Caco-2 (cell line): ENCODE measurements around the gene DLG3. TPM values are rescaled to one million over a fixed set of nuclear protein-coding genes. Genes with fewer than 3 reads are reported as not detected.
A peak's percentile ranks its signal among the peaks of the same experiment; 100 is the strongest.

Source experiments
- BruUV-seq: library from RNA; stranded (reverse); fragments of 400-500 nt; replicated peaks from 2 replicates; lab custom pipeline; 2021; lab: Mats Ljungman, UMichigan
- CTCF ChIA-PET: fragments of 300-600 bp; sonication (Branson Sonifier 250); formaldehyde crosslinking; loops from one replicate; lab custom pipeline; 2022; ENCODE audit warnings: antibody characterized with exemption; lab: Charles Lee
- POLR2A ChIA-PET: fragments of 300-600 bp; sonication (Branson Sonifier 250); formaldehyde crosslinking; loops from one replicate; lab custom pipeline; 2022; ENCODE audit warnings: antibody characterized with exemption; lab: Charles Lee
- DNase-seq, 2 experiments: peaks; one replicate each; pipeline versions ENCODE4 v3.0.0 to v3.0.0-alpha.2; 2020 to 2022
- H3K27me3 ChIP-seq: replicated peaks from 2 replicates; pipeline ENCODE4 v1.6.0; 2011; ENCODE audit warnings: low read length; ENCODE audit not compliant: control insufficient read depth, insufficient read depth
- H3K36me3 ChIP-seq: 2 replicates; pipeline ENCODE4 v1.5.1; 2011; ENCODE audit warnings: low read length; ENCODE audit not compliant: control insufficient read depth, insufficient read depth
- H3K4me1 ChIP-seq: fragments of 250-450 bp; sonication (Bioruptor Pico); 2 replicates; pipeline ENCODE4 v1.5.1; 2020; ENCODE audit warnings: mild to moderate bottlenecking
- H3K4me3 ChIP-seq: 2 replicates; pipeline ENCODE4 v1.5.1; 2011; ENCODE audit warnings: low read depth, mild to moderate bottlenecking, control low read depth, low read length
- H3K9me3 ChIP-seq: fragments of 250-450 bp; sonication (Bioruptor Pico); 2 replicates; pipeline ENCODE4 v1.5.1; 2020; ENCODE audit warnings: mild to moderate bottlenecking, moderate library complexity
- H3K27ac Mint-ChIP-seq: one replicate; pipeline ENCODE4 v1.8.0; 2022; ENCODE audit warnings: mixed read lengths; ENCODE audit not compliant: unreplicated experiment
- H3K27me3 Mint-ChIP-seq: one replicate; pipeline ENCODE4 v1.8.0; 2022; ENCODE audit warnings: mixed read lengths; ENCODE audit not compliant: insufficient read depth, unreplicated experiment
- H3K36me3 Mint-ChIP-seq: one replicate; pipeline ENCODE4 v1.8.0; 2022; ENCODE audit warnings: mild to moderate bottlenecking, mixed read lengths; ENCODE audit not compliant: insufficient read depth, unreplicated experiment
- H3K4me1 Mint-ChIP-seq: one replicate; pipeline ENCODE4 v1.8.0; 2022; ENCODE audit warnings: low read depth, mixed read lengths; ENCODE audit not compliant: unreplicated experiment
- H3K4me3 Mint-ChIP-seq: one replicate; pipeline ENCODE4 v1.8.0; 2022; ENCODE audit warnings: mild to moderate bottlenecking, moderate library complexity, mixed read lengths; ENCODE audit not compliant: unreplicated experiment
- H3K9me3 Mint-ChIP-seq: one replicate; pipeline ENCODE4 v1.8.0; 2022; ENCODE audit warnings: mixed read lengths; ENCODE audit not compliant: unreplicated experiment
- intact Hi-C: fragments of 100-400 bp; cut with micrococcal nuclease; formaldehyde crosslinking; loops from one replicate; pipeline ENCODE4 v1.10.0; 2022; ENCODE audit not compliant: unreplicated experiment
- total RNA-seq: library from RNA; stranded (reverse); gene quantifications from 2 replicates; pipeline ENCODE4 v1.2.3, GENCODE V29; 2022
- TF ChIP-seq, protein P1 (sequence below), 2 experiments: fragments of 200-600 bp in 1 of 2; IDR thresholded peaks; 1 replicate in 1 of 2; 2 replicates in 1 of 2; pipeline versions ENCODE4 v1.5.1 to v1.8.0; 2011 to 2022; ENCODE audit warnings: antibody characterized with exemption in 1 of 2, control low read depth in 1 of 2, inconsistent platforms in 1 of 2, low read depth in 1 of 2, low read length in 1 of 2, mild to moderate bottlenecking in 1 of 2, moderate library complexity in 1 of 2; ENCODE audit not compliant: insufficient read depth in 1 of 2, severe bottlenecking in 1 of 2, unreplicated experiment in 1 of 2

The DLG3 gene
- total RNA-seq, 1 experiment from 2014 or later: 58.5 TPM

DNA sequence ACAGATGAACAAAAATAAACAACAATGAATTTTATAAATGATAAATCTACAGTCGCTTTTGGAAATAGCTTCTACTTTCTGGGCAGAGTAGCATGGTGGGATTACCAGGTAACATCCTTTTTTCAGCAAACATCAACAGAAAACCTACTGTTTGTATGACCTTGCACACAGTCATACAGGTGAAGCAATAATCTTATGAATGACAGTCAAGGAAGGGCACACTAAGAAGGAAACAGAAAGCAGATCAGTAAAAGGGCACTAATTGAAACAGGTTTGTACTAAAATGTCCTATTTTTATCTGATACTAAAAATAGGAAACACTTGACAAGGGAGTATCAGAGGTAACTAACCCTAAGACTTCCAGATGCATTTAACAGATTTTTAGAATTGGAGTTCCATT, 108.9 kb downstream of the DLG3 start:
- no peaks in the 10 kb centered on the region for H3K27me3 Mint-ChIP-seq
- DNase-seq: no peak
- no peak overlapping the region for H3K4me3 Mint-ChIP-seq
- BruUV-seq: no TSS peak
- ChIA-PET POLR2A (no interaction called here), CTCF (interaction anchor here (0.8 to 1.8 kb wide), 8 partner anchors 28 to 130 kb away, joined by 3 to 15 read pairs (median 8); partner anchors contain the start of gene GDPD2)
- Histone ChIP-seq H3K4me3 (no peak overlapping the region), H3K9me3 (no peaks in the 10 kb centered on the region), H3K4me1 (peaks cover 4% of the 10 kb centered on the region; the same call in 1 of the 2 replicates), H3K27me3 (no peaks in the 10 kb centered on the region), H3K36me3 (no peaks in the 10 kb centered on the region)
- H3K36me3 Mint-ChIP-seq: no peaks in the 10 kb centered on the region
- H3K27ac Mint-ChIP-seq: no peak overlapping the region
- peaks cover 14% of the 10 kb centered on the region for H3K4me1 Mint-ChIP-seq
- intact Hi-C loops: no loop called here
- no peaks in the 10 kb centered on the region for H3K9me3 Mint-ChIP-seq
- TF ChIP-seq, protein P1, sequence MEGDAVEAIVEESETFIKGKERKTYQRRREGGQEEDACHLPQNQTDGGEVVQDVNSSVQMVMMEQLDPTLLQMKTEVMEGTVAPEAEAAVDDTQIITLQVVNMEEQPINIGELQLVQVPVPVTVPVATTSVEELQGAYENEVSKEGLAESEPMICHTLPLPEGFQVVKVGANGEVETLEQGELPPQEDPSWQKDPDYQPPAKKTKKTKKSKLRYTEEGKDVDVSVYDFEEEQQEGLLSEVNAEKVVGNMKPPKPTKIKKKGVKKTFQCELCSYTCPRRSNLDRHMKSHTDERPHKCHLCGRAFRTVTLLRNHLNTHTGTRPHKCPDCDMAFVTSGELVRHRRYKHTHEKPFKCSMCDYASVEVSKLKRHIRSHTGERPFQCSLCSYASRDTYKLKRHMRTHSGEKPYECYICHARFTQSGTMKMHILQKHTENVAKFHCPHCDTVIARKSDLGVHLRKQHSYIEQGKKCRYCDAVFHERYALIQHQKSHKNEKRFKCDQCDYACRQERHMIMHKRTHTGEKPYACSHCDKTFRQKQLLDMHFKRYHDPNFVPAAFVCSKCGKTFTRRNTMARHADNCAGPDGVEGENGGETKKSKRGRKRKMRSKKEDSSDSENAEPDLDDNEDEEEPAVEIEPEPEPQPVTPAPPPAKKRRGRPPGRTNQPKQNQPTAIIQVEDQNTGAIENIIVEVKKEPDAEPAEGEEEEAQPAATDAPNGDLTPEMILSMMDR (IDR thresholded peaks at IDR 0.05; ENCODE audit: insufficient read depth in 1 of 2, low read depth in 1 of 2, low read length in 1 of 2, severe bottlenecking in 1 of 2, unreplicated experiment in 1 of 2): no peak

DNA sequence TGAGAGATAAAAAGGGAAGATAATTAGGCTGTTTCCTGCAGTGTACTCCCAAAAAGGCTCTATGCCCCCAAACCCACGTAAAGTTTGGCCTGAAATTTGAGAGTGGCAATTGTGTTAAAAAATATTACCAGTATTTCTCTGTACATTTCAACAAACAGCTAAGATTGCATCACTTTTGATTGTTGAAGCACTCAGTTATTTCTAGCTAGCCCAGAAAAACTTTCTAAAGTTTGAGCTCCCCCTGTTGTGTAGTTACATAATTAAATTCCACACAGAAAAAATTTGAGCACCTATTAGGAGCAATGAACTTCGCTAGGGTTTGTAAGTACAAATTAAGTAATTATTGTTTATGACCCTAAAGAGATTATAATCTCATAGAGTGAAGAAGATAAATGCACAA, 109.4 kb downstream of the DLG3 start:
- Histone ChIP-seq H3K4me3 (no peak overlapping the region), H3K9me3 (no peaks in the 10 kb centered on the region), H3K27me3 (no peaks in the 10 kb centered on the region), H3K4me1 (peaks cover 4% of the 10 kb centered on the region; the same call in 1 of the 2 replicates), H3K36me3 (no peaks in the 10 kb centered on the region)
- intact Hi-C loops: loop anchor here (1.0 kb wide), 1 partner anchor 100 kb away; no protein-coding TSS in a partner anchor
- BruUV-seq: no TSS peak
- H3K4me1 Mint-ChIP-seq: peaks cover 14% of the 10 kb centered on the region
- TF ChIP-seq, protein P1 (IDR thresholded peaks at IDR 0.05; ENCODE audit: insufficient read depth in 1 of 2, low read depth in 1 of 2, low read length in 1 of 2, severe bottlenecking in 1 of 2, unreplicated experiment in 1 of 2): peak in 1 of 2 experiments; percentile 28
- ChIA-PET CTCF (interaction anchor here (0.8 to 1.8 kb wide), 8 partner anchors 28 to 130 kb away, joined by 3 to 15 read pairs (median 8); partner anchors contain the start of gene GDPD2), POLR2A (no interaction called here)
- no peak overlapping the region for H3K27ac Mint-ChIP-seq
- H3K36me3 Mint-ChIP-seq: no peaks in the 10 kb centered on the region
- peak in 1 of 2 experiments; percentile 27 for DNase-seq
- H3K27me3 Mint-ChIP-seq: no peaks in the 10 kb centered on the region
- H3K9me3 Mint-ChIP-seq: no peaks in the 10 kb centered on the region
- H3K4me3 Mint-ChIP-seq: no peak overlapping the region

DNA sequence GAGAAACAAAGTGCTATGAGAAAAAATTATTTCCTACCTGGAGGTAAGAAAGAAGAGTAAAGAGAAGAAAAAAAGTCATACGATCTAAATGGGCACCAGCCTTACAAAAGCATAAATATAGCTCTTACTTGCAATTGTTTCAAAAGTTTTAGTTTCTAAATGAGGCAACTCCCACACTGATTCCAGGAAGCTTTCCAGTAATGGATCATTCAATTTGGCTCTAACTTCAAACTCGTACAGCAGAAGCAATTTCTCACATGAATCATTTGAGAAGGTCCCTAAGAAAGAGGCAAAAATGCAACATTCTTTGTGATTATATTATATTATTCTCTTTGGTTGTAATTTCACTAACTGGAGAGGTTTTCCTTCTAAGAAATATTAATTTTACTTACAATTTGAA, 109.9 kb downstream of the DLG3 start:
- Mint-ChIP-seq H3K9me3 (no peaks in the 10 kb centered on the region), H3K27me3 (no peaks in the 10 kb centered on the region), H3K4me1 (peaks cover 14% of the 10 kb centered on the region), H3K27ac (no peak overlapping the region), H3K4me3 (no peak overlapping the region), H3K36me3 (no peaks in the 10 kb centered on the region)
- intact Hi-C loops: loop anchor here (1.0 kb wide), 1 partner anchor 100 kb away; no protein-coding TSS in a partner anchor
- no peak overlapping the region for H3K4me3 ChIP-seq
- peaks cover 4% of the 10 kb centered on the region; the same call in 1 of the 2 replicates for H3K4me1 ChIP-seq
- CTCF ChIA-PET: interaction anchor here (0.6 to 1.8 kb wide), 9 partner anchors 29 to 552 kb away, joined by 3 to 15 read pairs (median 7); partner anchors contain the start of genes CXorf65 and GDPD2
- no peaks in the 10 kb centered on the region for H3K36me3 ChIP-seq
- TF ChIP-seq, protein P1 (IDR thresholded peaks at IDR 0.05; ENCODE audit: insufficient read depth in 1 of 2, low read depth in 1 of 2, low read length in 1 of 2, severe bottlenecking in 1 of 2, unreplicated experiment in 1 of 2): no peak
- POLR2A ChIA-PET: no interaction called here
- no peak for DNase-seq
- no peaks in the 10 kb centered on the region for H3K9me3 ChIP-seq
- no TSS peak for BruUV-seq
- no peaks in the 10 kb centered on the region for H3K27me3 ChIP-seq
